Measurements from ENCODE around the gene MIER2.

Gene MIER2

DNA sequence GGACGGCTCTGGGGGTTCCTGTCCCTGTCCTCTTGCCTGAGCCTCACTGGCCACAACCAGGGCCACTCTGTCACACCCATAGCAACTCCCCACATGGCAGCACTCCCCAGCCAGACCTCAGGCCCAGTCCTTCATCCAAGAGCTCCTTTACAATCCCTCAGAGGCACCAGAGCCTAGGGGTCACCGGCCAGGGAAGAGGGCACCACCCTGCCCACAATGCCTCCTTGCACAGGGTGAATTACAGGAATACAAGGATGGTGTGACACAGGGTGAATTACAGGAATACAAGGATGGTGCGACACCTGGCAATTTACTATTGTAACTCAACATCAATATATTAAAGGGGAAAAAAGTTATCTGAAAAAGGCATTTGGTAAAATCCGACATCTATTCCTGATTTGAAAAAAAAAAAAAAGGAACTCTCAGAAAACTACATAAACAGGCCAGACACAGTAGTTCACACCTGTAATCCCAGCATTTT is 16.5 kb downstream of the MIER2 start:
- no peak for DNase-seq

DNA sequence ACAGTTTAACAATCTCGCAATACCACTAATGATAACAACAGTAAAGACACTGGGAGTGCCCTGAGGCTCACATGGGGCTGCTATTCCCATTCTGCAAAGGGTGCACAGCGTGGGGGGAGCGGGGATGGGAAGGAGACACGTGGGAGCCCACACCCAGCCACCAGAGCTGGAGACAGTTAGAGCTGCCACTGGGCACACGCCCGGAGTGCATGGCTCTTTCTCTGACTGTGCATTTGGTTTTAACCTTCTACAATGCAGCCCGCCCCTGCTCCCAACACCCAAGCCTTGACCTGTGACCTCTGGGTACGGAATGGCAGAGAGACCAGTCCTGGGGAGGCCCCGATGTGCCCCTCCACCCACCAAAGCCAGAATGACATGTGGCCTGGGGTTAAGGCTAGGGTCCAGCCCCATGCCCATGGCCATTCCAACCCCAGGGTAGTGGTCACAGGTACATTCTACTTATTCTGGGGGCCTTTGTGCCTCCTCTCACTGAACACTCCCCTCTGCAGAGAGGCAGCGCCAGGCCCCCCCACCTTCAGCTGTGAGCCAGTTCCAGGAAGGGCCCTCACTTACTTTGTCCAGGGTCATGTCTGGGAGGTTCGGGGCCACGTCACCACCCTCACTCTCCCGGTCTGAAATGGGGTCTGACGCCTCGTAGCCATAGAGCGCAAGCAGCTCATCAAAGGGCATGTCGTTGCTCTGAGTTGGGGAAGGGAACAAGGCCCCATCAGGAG is 17.1 kb downstream of the MIER2 start:
- no peak for DNase-seq

- DNase-seq: no peak
These were observed 17.7 kb downstream of the MIER2 start for GRCh38 chr19:326871-327270.

- DNase-seq: no peak
These were observed 18.5 kb downstream of the MIER2 start for GRCh38 chr19:325937-326565.

DNA sequence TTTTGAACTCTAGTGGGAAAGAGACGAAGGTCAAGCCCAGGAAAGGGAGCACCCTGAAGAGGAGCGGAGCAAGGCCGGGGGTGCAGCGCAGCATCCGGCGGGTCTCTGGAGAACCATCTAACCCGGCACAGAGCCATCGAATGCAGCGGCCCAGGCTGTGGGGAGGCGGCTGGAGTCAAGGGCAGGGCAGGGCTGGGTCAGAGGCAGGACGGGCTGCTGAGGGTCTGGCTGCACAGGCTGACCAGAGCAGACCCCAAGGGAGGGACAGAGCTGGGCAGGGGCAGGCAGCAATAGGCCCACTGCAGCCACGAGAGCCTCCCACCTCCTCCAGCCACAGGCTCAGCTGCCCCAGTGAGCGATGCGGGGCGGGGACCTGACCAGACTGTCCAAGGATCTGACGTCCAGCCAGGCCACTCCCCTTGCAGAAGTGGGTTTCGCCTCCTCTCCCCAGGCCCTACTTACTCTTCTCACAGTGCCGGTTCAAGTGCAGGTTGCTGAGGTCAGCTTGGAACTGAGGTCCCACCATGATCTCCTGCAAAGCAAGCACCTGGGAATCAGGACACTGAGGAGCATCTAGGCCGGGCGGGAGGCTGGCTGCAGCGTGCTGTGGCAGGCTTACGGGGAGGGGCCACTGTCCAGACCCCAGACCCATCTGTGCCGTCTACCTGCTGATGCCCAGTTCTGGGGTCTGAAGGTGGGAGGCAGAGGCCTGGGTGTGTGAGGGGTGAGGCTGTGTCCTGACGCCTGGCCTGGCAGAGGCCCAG is 19.2 kb downstream of the MIER2 start:
- no peak for DNase-seq

- DNase-seq: no peak
These were observed 19.9 kb downstream of the MIER2 start for GRCh38 chr19:324716-325115.

DNA sequence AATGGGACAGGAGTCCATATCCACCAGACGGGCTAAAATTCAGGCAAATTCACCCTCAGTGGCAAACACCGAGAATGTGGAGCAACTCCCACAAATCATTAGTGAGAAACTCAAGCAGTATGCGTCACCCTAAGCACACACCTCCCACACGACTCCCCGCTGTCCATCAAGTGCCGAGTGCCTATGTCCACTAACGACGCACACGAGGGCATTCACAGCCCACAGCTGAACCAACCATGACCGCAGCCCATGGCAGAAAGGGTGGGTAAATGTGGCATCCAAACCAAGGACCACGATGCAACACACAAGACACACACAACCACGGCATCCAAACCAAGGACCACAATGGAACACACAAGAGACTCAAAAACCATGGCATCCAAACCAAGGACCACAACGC is 22.0 kb downstream of the MIER2 start:
- no peak for DNase-seq

- DNase-seq: no peak
These were observed 26.2 kb downstream of the MIER2 start for GRCh38 chr19:318509-318774.

- no peak for DNase-seq
These were observed 26.7 kb downstream of the MIER2 start for GRCh38 chr19:317710-318508.

- DNase-seq: no peak
These were observed 28.8 kb downstream of the MIER2 start for GRCh38 chr19:315811-316210.

DNA sequence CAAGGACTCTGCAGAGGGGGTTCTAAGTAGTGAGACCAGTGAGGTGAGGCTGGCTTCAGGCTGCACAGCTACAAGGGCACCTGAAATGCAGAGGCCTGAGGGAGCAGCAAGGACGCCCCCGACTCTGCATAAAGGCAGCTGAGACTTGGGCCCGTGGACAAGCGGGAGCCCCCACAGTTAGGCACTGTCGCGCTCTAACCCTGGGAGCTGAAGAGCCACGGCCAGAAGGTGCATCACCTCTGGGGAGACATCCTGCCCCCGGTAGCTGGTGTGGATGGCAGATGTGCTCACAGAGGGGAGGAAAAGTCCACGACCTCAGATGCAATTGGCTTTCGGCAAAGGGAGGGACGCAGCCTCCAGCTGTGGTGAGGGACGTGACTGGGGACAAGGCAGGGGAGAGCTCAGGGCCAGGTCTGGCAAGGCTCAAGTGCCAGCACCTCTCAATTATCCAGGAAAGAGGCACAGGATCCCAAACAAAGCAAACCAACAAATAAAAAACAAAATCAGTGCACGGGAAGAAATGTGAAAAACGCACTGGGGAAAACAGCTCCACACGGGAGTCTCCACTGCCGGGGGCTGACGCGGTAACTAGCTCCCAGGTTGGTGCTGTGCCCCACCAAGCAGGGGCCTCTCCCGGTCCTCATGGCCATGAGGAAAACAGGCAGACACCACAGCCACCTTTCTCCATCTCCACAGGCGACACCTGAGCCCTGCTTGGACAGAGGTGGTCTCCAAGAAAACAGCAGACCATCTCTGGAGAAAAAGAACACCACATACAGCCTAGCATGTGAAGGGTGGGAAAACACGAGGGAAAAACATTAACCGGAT is 30.4 kb downstream of the MIER2 start:
- no peak for DNase-seq

DNA sequence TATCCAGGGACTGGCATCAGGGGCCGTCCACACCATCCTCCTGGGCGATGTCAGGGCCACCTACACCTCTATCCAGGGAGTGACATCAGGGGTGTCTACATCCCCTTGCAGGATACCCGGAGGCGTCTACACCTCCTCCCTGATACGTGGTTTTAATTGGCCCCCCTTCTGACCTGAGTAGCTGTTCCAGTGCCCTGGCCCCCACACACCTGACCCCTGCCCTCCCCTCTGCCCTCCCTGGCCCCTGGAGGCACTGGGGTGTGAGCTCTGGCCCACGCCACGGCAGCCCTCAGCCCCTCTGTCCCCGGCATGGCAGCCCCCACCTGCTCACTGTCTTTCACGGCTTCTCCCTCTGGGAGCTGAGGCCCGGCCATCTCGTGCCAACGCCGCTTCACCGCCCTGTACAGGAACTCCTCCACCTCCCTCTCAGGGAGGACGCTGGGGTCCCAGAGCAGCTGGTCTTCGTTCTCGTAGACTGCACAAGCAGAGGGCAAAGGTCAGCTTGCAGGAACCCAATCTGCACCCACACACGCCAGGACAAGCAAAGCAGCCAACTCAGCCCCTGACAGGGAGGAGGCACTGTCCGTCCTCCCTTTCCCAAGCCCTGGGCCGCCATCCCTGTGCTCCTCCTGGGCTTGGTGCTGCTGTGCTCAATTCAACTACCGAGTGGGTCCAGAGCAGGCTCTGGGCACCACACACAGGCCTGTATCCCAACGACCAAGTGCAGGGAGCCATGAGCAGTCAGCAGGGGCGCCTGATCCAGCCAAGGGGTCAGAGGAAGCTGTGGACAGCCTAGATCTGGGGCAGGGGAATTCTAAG is 31.2 kb downstream of the MIER2 start:
- DNase-seq: no peak

GRCh38 chr19:311813-312261 is 32.8 kb downstream of the MIER2 start:
- DNase-seq: no peak

GRCh38 chr19:310781-311496 is 33.7 kb downstream of the MIER2 start:
- DNase-seq: no peak

DNA sequence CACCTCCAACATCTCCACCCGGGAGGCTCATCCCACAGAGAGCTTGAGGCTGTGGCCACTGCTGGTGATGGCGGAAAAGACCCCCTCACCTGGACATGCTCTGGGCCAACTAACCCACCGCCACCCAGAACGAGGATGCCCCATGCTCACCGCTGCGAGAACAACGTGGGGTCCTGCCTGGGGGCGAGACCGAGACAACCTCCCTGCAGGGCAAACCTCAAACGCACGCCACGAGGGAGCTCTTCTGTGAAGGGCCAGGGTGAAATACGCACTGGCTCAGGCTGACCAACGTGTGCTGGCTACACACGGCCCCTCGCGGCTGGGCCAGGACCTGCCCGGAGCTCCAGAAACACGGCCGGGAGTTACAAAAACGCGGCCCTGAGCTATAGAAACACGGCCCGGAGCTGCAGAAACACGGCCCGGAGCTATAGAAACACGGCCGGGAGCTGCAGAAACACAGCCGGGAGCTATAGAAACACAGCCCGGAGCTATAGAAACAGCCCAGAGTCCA is 34.4 kb downstream of the MIER2 start:
- DNase-seq: no peak

DNA sequence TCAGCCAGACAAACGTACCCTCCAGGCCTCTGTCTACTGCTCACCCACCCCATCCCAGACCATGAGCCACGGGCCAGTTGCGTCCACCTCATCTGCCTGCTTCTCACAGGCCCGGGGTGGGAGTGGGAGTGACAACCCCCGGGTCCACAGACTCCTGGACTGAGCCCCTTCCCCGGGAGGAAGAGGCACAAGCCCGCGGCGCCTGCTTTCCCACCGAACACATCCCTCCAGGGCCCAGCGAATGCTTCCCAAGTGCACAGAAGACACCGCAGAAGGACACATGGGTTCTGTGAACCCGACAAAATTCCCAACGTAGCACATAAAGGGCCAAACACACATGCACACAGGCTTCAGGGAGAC is 35.4 kb downstream of the MIER2 start:
- no peak for DNase-seq

GRCh38 chr19:308471-309205 is 36.0 kb downstream of the MIER2 start:
- DNase-seq: no peak

DNA sequence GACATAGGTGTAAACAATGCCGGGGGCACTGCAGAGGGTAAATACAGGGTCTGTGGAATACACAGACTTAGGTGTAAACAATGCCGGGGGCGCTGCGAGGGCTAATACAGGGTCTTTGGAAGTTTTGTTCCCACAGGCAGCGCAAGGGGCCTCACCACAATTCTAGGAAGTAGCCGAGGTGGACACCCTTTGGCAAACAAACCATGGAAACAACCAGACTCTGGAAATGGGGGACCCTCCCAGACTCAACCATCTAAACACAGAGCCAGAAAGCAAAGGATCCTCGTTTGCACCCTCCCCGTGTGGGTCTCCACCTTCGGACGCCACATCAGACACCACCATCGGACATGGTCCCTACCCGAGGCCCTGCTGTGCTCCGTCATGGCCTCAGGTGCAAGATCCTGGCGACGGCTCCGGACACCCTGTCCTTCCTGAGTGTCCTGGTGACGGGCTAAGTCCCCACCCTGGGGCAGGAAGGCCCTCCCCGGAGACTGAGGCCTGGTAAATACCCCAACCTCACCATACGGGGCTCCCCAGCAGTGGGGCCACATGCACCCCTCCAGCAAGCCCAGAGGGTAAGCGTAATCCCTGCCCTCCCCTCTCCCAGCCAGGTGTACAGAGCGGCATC is 36.7 kb downstream of the MIER2 start:
- DNase-seq: no peak

DNA sequence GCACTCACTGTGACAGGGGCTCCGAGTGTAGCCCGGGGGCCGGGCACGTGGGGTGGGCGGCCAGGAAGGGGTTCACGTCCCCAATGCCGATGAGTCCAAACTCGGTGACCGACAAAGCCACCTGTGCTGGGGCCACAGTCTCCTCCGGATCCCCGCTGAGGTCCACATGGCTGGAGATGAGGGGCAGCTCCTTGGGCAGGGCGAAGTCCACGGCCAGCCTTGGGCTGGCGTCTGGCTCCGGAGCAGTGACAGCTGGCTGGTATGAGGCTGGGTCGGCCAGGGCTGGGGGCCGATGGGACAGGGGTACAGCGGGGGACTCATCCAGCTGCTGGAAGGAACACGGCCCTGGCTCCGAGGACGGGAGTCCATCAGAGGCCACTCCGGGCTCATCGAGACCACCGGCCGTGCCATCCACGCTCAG is 37.5 kb downstream of the MIER2 start:
- no peak for DNase-seq

All from RPMI8226 (cell line).